Measurements from ENCODE around the gene IL21. TPM values are rescaled to one million over a fixed set of nuclear protein-coding genes. Genes with fewer than 3 reads are reported as not detected.
A peak's percentile ranks its signal among the peaks of the same experiment; 100 is the strongest.

The IL21 gene
- total RNA-seq, 1 donor from 2014 or later: not detected

- H4K20me1 ChIP-seq (ENCODE audit: insufficient read depth, low read length): no peaks in the 10 kb centered on the region
- FAIRE-seq: no peak
- no peaks in the 10 kb centered on the region for H3K36me3 Mint-ChIP-seq (ENCODE audit: low read depth, unreplicated experiment)
- H3K27ac ChIP-seq (ENCODE audit: low read depth, low read length): no peak overlapping the region
- no peaks in the 10 kb centered on the region for H3K27me3 Mint-ChIP-seq (ENCODE audit: low read depth, unreplicated experiment)
- H3K36me3 ChIP-seq (ENCODE audit: insufficient read depth, low read length): no peaks in the 10 kb centered on the region
- no peak overlapping the region for H3K4me3 Mint-ChIP-seq (ENCODE audit: unreplicated experiment)
- H3K4me1 ChIP-seq (ENCODE audit: insufficient read depth, low read length): peaks cover 5% of the 10 kb centered on the region
- no peaks in the 10 kb centered on the region for H3K27me3 ChIP-seq (ENCODE audit: insufficient read depth, low read length)
- no peak overlapping the region for H3K9ac ChIP-seq (ENCODE audit: low read length)
- DNase-seq (ENCODE audit: low read depth): peak; percentile 47
- H3K4me1 Mint-ChIP-seq (ENCODE audit: low read depth, unreplicated experiment): peaks cover 26% of the 10 kb centered on the region
- no peak overlapping the region for H3K4me3 ChIP-seq (ENCODE audit: insufficient read depth, low read depth, low read length)
- H3K9me3 ChIP-seq (ENCODE audit: insufficient read depth, low read depth, low read length): no peaks in the 10 kb centered on the region
- H3K9me3 Mint-ChIP-seq (ENCODE audit: unreplicated experiment): no peaks in the 10 kb centered on the region
- no peak for TF ChIP-seq CTCF (IDR thresholded peaks at IDR 0.05; ENCODE audit: insufficient read depth, low read depth, low read length)
- TF ChIP-seq EZH2 (IDR thresholded peaks at IDR 0.05; ENCODE audit: insufficient read depth, low read length): no peak
- no peaks in the 10 kb centered on the region for H3K79me2 ChIP-seq (ENCODE audit: insufficient read depth, low read length)
- no peak overlapping the region for H2AFZ ChIP-seq (ENCODE audit: low read depth, low read length)
- no peak overlapping the region for H3K4me2 ChIP-seq (ENCODE audit: low read length)
- no peak overlapping the region for H3K27ac Mint-ChIP-seq (ENCODE audit: unreplicated experiment)
Measured at GRCh38 chr4:122588453-122589238, 32.2 kb downstream of the IL21 start.

GRCh38 chr4:122584519-122584918 lies 36.3 kb downstream of the IL21 start:
- no peak overlapping the region for H3K4me3 ChIP-seq (ENCODE audit: insufficient read depth, low read depth, low read length)
- H3K4me3 Mint-ChIP-seq (ENCODE audit: unreplicated experiment): no peak overlapping the region
- peak; percentile 81 for DNase-seq (ENCODE audit: low read depth)
- no peaks in the 10 kb centered on the region for H3K27me3 ChIP-seq (ENCODE audit: insufficient read depth, low read length)
- peaks cover 5% of the 10 kb centered on the region for H3K4me1 ChIP-seq (ENCODE audit: insufficient read depth, low read length)
- peak; percentile 98 for FAIRE-seq
- H3K36me3 Mint-ChIP-seq (ENCODE audit: low read depth, unreplicated experiment): no peaks in the 10 kb centered on the region
- no peaks in the 10 kb centered on the region for H3K79me2 ChIP-seq (ENCODE audit: insufficient read depth, low read length)
- H3K9me3 ChIP-seq (ENCODE audit: insufficient read depth, low read depth, low read length): no peaks in the 10 kb centered on the region
- peak overlapping the region; percentile 66 for H3K4me2 ChIP-seq (ENCODE audit: low read length)
- H3K27me3 Mint-ChIP-seq (ENCODE audit: low read depth, unreplicated experiment): no peaks in the 10 kb centered on the region
- H3K36me3 ChIP-seq (ENCODE audit: insufficient read depth, low read length): no peaks in the 10 kb centered on the region
- H4K20me1 ChIP-seq (ENCODE audit: insufficient read depth, low read length): no peaks in the 10 kb centered on the region
- H3K9me3 Mint-ChIP-seq (ENCODE audit: unreplicated experiment): no peaks in the 10 kb centered on the region
- peak overlapping the region; percentile 38 for H2AFZ ChIP-seq (ENCODE audit: low read depth, low read length)
- peak overlapping the region; percentile 87 for H3K27ac Mint-ChIP-seq (ENCODE audit: unreplicated experiment)
- H3K27ac ChIP-seq (ENCODE audit: low read depth, low read length): peak overlapping the region; percentile 34
- no peak for TF ChIP-seq CTCF (IDR thresholded peaks at IDR 0.05; ENCODE audit: insufficient read depth, low read depth, low read length)
- TF ChIP-seq EZH2 (IDR thresholded peaks at IDR 0.05; ENCODE audit: insufficient read depth, low read length): no peak
- H3K4me1 Mint-ChIP-seq (ENCODE audit: low read depth, unreplicated experiment): peaks cover 22% of the 10 kb centered on the region
- no peak overlapping the region for H3K9ac ChIP-seq (ENCODE audit: low read length)

GRCh38 chr4:122583906-122584305 lies 37.0 kb downstream of the IL21 start:
- H3K9ac ChIP-seq (ENCODE audit: low read length): no peak overlapping the region
- no peak overlapping the region for H2AFZ ChIP-seq (ENCODE audit: low read depth, low read length)
- no peak for TF ChIP-seq CTCF (IDR thresholded peaks at IDR 0.05; ENCODE audit: insufficient read depth, low read depth, low read length)
- no peak for TF ChIP-seq EZH2 (IDR thresholded peaks at IDR 0.05; ENCODE audit: insufficient read depth, low read length)
- no peaks in the 10 kb centered on the region for H3K27me3 ChIP-seq (ENCODE audit: insufficient read depth, low read length)
- H3K36me3 ChIP-seq (ENCODE audit: insufficient read depth, low read length): no peaks in the 10 kb centered on the region
- no peaks in the 10 kb centered on the region for H3K27me3 Mint-ChIP-seq (ENCODE audit: low read depth, unreplicated experiment)
- no peaks in the 10 kb centered on the region for H3K9me3 ChIP-seq (ENCODE audit: insufficient read depth, low read depth, low read length)
- H3K4me1 ChIP-seq (ENCODE audit: insufficient read depth, low read length): peaks cover 5% of the 10 kb centered on the region
- peak overlapping the region; percentile 34 for H3K27ac ChIP-seq (ENCODE audit: low read depth, low read length)
- no peaks in the 10 kb centered on the region for H3K9me3 Mint-ChIP-seq (ENCODE audit: unreplicated experiment)
- H3K4me3 Mint-ChIP-seq (ENCODE audit: unreplicated experiment): no peak overlapping the region
- no peak overlapping the region for H3K4me3 ChIP-seq (ENCODE audit: insufficient read depth, low read depth, low read length)
- no peaks in the 10 kb centered on the region for H3K36me3 Mint-ChIP-seq (ENCODE audit: low read depth, unreplicated experiment)
- FAIRE-seq: no peak
- H3K4me2 ChIP-seq (ENCODE audit: low read length): peak overlapping the region; percentile 66
- no peak for DNase-seq (ENCODE audit: low read depth)
- peaks cover 22% of the 10 kb centered on the region for H3K4me1 Mint-ChIP-seq (ENCODE audit: low read depth, unreplicated experiment)
- no peaks in the 10 kb centered on the region for H4K20me1 ChIP-seq (ENCODE audit: insufficient read depth, low read length)
- peak overlapping the region; percentile 87 for H3K27ac Mint-ChIP-seq (ENCODE audit: unreplicated experiment)
- no peaks in the 10 kb centered on the region for H3K79me2 ChIP-seq (ENCODE audit: insufficient read depth, low read length)
